SK-N-SH (cell line): Measurements from ENCODE around the gene GCNT2. TPM values are rescaled to one million over a fixed set of nuclear protein-coding genes. Genes with fewer than 3 reads are reported as not detected.

Experiments
- CTCF ChIA-PET: fragments of 300-600, 350-600 bp; formaldehyde crosslinking; extraction: SDS; loops from one replicate; lab custom pipeline; 2021; lab: Yijun Ruan, JAX
- POLR2A ChIA-PET: fragments of 350-600 bp; sonication (Branson Sonifier 250); formaldehyde crosslinking; extraction: SDS; loops from one replicate; lab custom pipeline; 2020; ENCODE audit warnings: antibody characterized with exemption, inconsistent platforms; lab: Yijun Ruan, JAX
- DNase-seq: peaks from one replicate; pipeline ENCODE4 v3.0.0; 2012
- H2AFZ ChIP-seq: fragments of 200-600 bp; sonication (generic); 2 replicates; pipeline ENCODE4 v1.8.1; 2016; ENCODE audit warnings: antibody characterized with exemption, mild to moderate bottlenecking, low read depth
- H3F3A ChIP-seq: fragments of 200-600 bp; sonication (generic); replicated peaks from 2 replicates; pipeline ENCODE3; 2016; ENCODE audit warnings: antibody characterized with exemption, mild to moderate bottlenecking; ENCODE audit not compliant: insufficient read depth
- H3K27ac ChIP-seq, 2 experiments: fragments of 200-500 bp in 1 of 2; fragments of 200-600 bp in 1 of 2; sonication (Bioruptor generic) in 1 of 2; sonication (generic), shearing (Covaris generic) in 1 of 2; 2 replicates each; pipeline versions ENCODE4 v1.5.1 to v1.6.1; 2014 to 2016; ENCODE audit warnings: low read depth in 2 of 2, inconsistent platforms in 1 of 2, low read length in 1 of 2, mild to moderate bottlenecking in 1 of 2, mixed read lengths in 1 of 2
- H3K27me3 ChIP-seq: fragments of 200-600 bp; sonication (generic), shearing (Covaris generic); 2 replicates; pipeline ENCODE4 v1.6.1; 2016; ENCODE audit warnings: mixed run types; ENCODE audit not compliant: insufficient read depth
- H3K36me3 ChIP-seq, 2 experiments: fragments of 200-500 bp in 1 of 2; fragments of 200-600 bp in 1 of 2; sonication (Bioruptor generic) in 1 of 2; sonication (generic) in 1 of 2; replicated peaks in 1 of 2; 2 replicates each; pipeline versions ENCODE3 to v1.5.1; 2014 to 2016; ENCODE audit warnings: low read length in 1 of 2, mild to moderate bottlenecking in 1 of 2; ENCODE audit not compliant: insufficient read depth in 2 of 2, control insufficient read depth in 1 of 2
- H3K4me1 ChIP-seq, 2 experiments: fragments of 200-500 bp in 1 of 2; fragments of 200-600 bp in 1 of 2; sonication (Bioruptor generic) in 1 of 2; sonication (generic), shearing (Covaris generic) in 1 of 2; 2 replicates each; pipeline versions ENCODE4 v1.5.1 to v1.6.1; 2014 to 2016; ENCODE audit warnings: low read depth in 1 of 2, low read length in 1 of 2, mixed run types in 1 of 2; ENCODE audit not compliant: insufficient read depth in 2 of 2, control insufficient read depth in 1 of 2
- H3K4me2 ChIP-seq: fragments of 200-600 bp; sonication (generic), shearing (Covaris generic); 2 replicates; pipeline ENCODE4 v1.6.1; 2017; ENCODE audit warnings: mixed run types
- H3K4me3 ChIP-seq, 2 experiments: fragments of 200-500 bp in 1 of 2; fragments of 200-600 bp in 1 of 2; sonication (Bioruptor generic) in 1 of 2; sonication (generic), shearing (Covaris generic) in 1 of 2; 2 replicates each; pipeline versions ENCODE4 v1.5.1 to v1.8.1; 2014 to 2016; ENCODE audit warnings: low read depth in 2 of 2, inconsistent platforms in 1 of 2, low read length in 1 of 2, mild to moderate bottlenecking in 1 of 2, mixed read lengths in 1 of 2, moderate library complexity in 1 of 2
- H3K79me2 ChIP-seq: fragments of 200-600 bp; sonication (generic); 2 replicates; pipeline ENCODE4 v1.8.1; 2017; ENCODE audit warnings: mild to moderate bottlenecking; ENCODE audit not compliant: insufficient read depth
- H3K9ac ChIP-seq: fragments of 200-600 bp; sonication (generic); 2 replicates; pipeline ENCODE4 v1.6.1; 2017; ENCODE audit warnings: mixed run types
- H3K9me2 ChIP-seq: fragments of 200-600 bp; sonication (generic); 2 replicates; pipeline ENCODE4 v1.6.1; 2017; ENCODE audit warnings: mixed run types
- H3K9me3 ChIP-seq: fragments of 200-600 bp; sonication (generic); 2 replicates; pipeline ENCODE4 v1.6.1; 2017; ENCODE audit warnings: mixed run types, mild to moderate bottlenecking, moderate library complexity
- H4K20me1 ChIP-seq: fragments of 200-600 bp; sonication (generic); 2 replicates; pipeline ENCODE4 v1.6.1; 2017; ENCODE audit warnings: mild to moderate bottlenecking, mixed run types; ENCODE audit not compliant: insufficient read depth
- CHD2 ChIP-seq: fragments of 150-350 bp; IDR thresholded peaks from 2 replicates; pipeline ENCODE4 v1.6.1; 2018; ENCODE audit warnings: low read length; ENCODE audit not compliant: partially characterized antibody
- EZH2phosphoT487 ChIP-seq: fragments of 200-600 bp; sonication (generic); IDR thresholded peaks from 2 replicates; pipeline ENCODE4 v1.6.1; 2017; ENCODE audit warnings: low read depth, mixed run types, mild to moderate bottlenecking, antibody characterized with exemption, moderate library complexity, borderline replicate concordance
- FOSL2 ChIP-seq: IDR thresholded peaks from 2 replicates; pipeline ENCODE4 v1.4.0; 2012; ENCODE audit warnings: low read depth, mild to moderate bottlenecking, moderate library complexity, borderline replicate concordance
- FOXM1 ChIP-seq: IDR thresholded peaks from 2 replicates; pipeline ENCODE4 v1.4.0; 2012; ENCODE audit warnings: low read depth, mild to moderate bottlenecking
- GATA2 ChIP-seq: sonication (generic); formaldehyde crosslinking; IDR thresholded peaks from 2 replicates; pipeline ENCODE4 v1.5.0; 2020; ENCODE audit warnings: mild to moderate bottlenecking, missing genetic modification reagents
- IRF3 ChIP-seq: fragments of 150-350 bp; IDR thresholded peaks from 2 replicates; pipeline ENCODE4 v1.6.1; 2016; ENCODE audit warnings: mild to moderate bottlenecking, low read depth, low read length
- JUND ChIP-seq: IDR thresholded peaks from 2 replicates; pipeline ENCODE4 v1.4.0; 2012
- MEF2A ChIP-seq: IDR thresholded peaks from 2 replicates; pipeline ENCODE4 v1.4.0; 2012; ENCODE audit warnings: low read depth, borderline replicate concordance
- MXI1 ChIP-seq: IDR thresholded peaks from 2 replicates; pipeline ENCODE4 v1.6.1; 2012; ENCODE audit warnings: mild to moderate bottlenecking, low read depth, low read length, improper control_type of control experiment
- NFIC ChIP-seq: IDR thresholded peaks from 2 replicates; pipeline ENCODE4 v1.4.0; 2012; ENCODE audit warnings: borderline replicate concordance
- PBX3 ChIP-seq: IDR thresholded peaks from 2 replicates; pipeline ENCODE4; 2012
- POLR2AphosphoS5 ChIP-seq: IDR thresholded peaks from 2 replicates; pipeline ENCODE4 v1.6.1; 2012; ENCODE audit warnings: low read depth, low read length
- RAD21 ChIP-seq: IDR thresholded peaks from 2 replicates; pipeline ENCODE4 v1.6.1; 2012; ENCODE audit warnings: mild to moderate bottlenecking, low read length
- RFX5 ChIP-seq: IDR thresholded peaks from 2 replicates; pipeline ENCODE4 v1.6.1; 2012; ENCODE audit warnings: mild to moderate bottlenecking, improper control_type of control experiment, low read length
- SIN3A ChIP-seq: IDR thresholded peaks from 2 replicates; pipeline ENCODE4 v1.6.1; 2012; ENCODE audit warnings: low read depth, mild to moderate bottlenecking, low read length, moderate library complexity, borderline replicate concordance
- YY1 ChIP-seq: IDR thresholded peaks from 2 replicates; pipeline ENCODE4 v1.4.0; 2012; ENCODE audit warnings: low read depth, mild to moderate bottlenecking
- WGBS: methylation state at CpG from one replicate; pipeline ENCODE4 v1.1.6; 2017; ENCODE audit warnings: low lambda C conversion rate; 5-methylcytosine and 5-hydroxymethylcytosine counted together
- polyA plus RNA-seq, 3 experiments: library from polyadenylated mRNA; depleted of rRNA; stranded (reverse); fragments of >200 nt; gene quantifications; 2 replicates each; pipeline ENCODE4 v1.2.3, GENCODE V29; 2012
- TF ChIP-seq, protein P1 (sequence below): IDR thresholded peaks from 2 replicates; pipeline ENCODE4 v1.6.1; 2012; ENCODE audit warnings: mild to moderate bottlenecking, low read depth, low read length, moderate library complexity
- TF ChIP-seq, protein P2 (sequence below): fragments of 200-600 bp; sonication (generic); IDR thresholded peaks from 2 replicates; pipeline ENCODE4 v1.6.1; 2017; ENCODE audit warnings: antibody characterized with exemption, mild to moderate bottlenecking, moderate library complexity
- TF ChIP-seq, protein P3 (sequence below): IDR thresholded peaks from 2 replicates; pipeline ENCODE4 v1.4.0; 2012; ENCODE audit warnings: low read depth

GCNT2 gene
- polyA plus RNA-seq, 1 of the 3 experiments (the other 2 are of a cell fraction), result 0.13 TPM

- Histone ChIP-seq H3K4me1 (no peaks in the 10 kb centered on the region), H3K4me2 (no peak overlapping the region), H3F3A (no peaks in the 10 kb centered on the region), H3K27me3 (no peaks in the 10 kb centered on the region), H3K79me2 (no peaks in the 10 kb centered on the region), H4K20me1 (no peaks in the 10 kb centered on the region), H3K9ac (no peak overlapping the region), H3K36me3 (no peaks in the 10 kb centered on the region), H3K4me3 (no peak overlapping the region), H2AFZ (no peak overlapping the region), H3K9me3 (no peaks in the 10 kb centered on the region), H3K9me2 (no peaks in the 10 kb centered on the region), H3K27ac (no peak overlapping the region)
- ChIA-PET POLR2A (no interaction called here), CTCF (no interaction called here)
- TF ChIP-seq RFX5, result no peak
- TF ChIP-seq PBX3, result no peak
- TF ChIP-seq SIN3A, result no peak
- TF ChIP-seq, protein P1, sequence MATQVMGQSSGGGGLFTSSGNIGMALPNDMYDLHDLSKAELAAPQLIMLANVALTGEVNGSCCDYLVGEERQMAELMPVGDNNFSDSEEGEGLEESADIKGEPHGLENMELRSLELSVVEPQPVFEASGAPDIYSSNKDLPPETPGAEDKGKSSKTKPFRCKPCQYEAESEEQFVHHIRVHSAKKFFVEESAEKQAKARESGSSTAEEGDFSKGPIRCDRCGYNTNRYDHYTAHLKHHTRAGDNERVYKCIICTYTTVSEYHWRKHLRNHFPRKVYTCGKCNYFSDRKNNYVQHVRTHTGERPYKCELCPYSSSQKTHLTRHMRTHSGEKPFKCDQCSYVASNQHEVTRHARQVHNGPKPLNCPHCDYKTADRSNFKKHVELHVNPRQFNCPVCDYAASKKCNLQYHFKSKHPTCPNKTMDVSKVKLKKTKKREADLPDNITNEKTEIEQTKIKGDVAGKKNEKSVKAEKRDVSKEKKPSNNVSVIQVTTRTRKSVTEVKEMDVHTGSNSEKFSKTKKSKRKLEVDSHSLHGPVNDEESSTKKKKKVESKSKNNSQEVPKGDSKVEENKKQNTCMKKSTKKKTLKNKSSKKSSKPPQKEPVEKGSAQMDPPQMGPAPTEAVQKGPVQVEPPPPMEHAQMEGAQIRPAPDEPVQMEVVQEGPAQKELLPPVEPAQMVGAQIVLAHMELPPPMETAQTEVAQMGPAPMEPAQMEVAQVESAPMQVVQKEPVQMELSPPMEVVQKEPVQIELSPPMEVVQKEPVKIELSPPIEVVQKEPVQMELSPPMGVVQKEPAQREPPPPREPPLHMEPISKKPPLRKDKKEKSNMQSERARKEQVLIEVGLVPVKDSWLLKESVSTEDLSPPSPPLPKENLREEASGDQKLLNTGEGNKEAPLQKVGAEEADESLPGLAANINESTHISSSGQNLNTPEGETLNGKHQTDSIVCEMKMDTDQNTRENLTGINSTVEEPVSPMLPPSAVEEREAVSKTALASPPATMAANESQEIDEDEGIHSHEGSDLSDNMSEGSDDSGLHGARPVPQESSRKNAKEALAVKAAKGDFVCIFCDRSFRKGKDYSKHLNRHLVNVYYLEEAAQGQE, result no peak
- TF ChIP-seq POLR2AphosphoS5, result no peak
- TF ChIP-seq, protein P2, sequence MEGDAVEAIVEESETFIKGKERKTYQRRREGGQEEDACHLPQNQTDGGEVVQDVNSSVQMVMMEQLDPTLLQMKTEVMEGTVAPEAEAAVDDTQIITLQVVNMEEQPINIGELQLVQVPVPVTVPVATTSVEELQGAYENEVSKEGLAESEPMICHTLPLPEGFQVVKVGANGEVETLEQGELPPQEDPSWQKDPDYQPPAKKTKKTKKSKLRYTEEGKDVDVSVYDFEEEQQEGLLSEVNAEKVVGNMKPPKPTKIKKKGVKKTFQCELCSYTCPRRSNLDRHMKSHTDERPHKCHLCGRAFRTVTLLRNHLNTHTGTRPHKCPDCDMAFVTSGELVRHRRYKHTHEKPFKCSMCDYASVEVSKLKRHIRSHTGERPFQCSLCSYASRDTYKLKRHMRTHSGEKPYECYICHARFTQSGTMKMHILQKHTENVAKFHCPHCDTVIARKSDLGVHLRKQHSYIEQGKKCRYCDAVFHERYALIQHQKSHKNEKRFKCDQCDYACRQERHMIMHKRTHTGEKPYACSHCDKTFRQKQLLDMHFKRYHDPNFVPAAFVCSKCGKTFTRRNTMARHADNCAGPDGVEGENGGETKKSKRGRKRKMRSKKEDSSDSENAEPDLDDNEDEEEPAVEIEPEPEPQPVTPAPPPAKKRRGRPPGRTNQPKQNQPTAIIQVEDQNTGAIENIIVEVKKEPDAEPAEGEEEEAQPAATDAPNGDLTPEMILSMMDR, result no peak
- TF ChIP-seq GATA2 (CRISPR knock-in tag), result no peak
- no peak for TF ChIP-seq IRF3
- no peak for TF ChIP-seq NFIC
- TF ChIP-seq JUND, result no peak
- no peak for TF ChIP-seq EZH2phosphoT487
- no peak for TF ChIP-seq MEF2A
- TF ChIP-seq YY1, result no peak
- no peak for TF ChIP-seq RAD21
- TF ChIP-seq, protein P3, sequence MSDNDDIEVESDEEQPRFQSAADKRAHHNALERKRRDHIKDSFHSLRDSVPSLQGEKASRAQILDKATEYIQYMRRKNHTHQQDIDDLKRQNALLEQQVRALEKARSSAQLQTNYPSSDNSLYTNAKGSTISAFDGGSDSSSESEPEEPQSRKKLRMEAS, result no peak
- TF ChIP-seq MXI1, result no peak
- no peak for TF ChIP-seq FOSL2
- TF ChIP-seq FOXM1, result no peak
- TF ChIP-seq CHD2, result no peak
- 85% methylated on average over 2 of the region's 2 CpGs for WGBS
- no peak for DNase-seq
These were observed 21.1 kb downstream of the GCNT2 start for GRCh38 chr6:10542213-10542612.
